Endothelial cell of umbilical vein (primary cell): ENCODE data around the gene EHD2. TPM values are rescaled to one million over a fixed set of nuclear protein-coding genes. Genes with fewer than 3 reads are reported as not detected.

ENCODE experiments used
- BruUV-seq: library from RNA; stranded (reverse); fragments of 400-500 nt; replicated peaks from 2 replicates; lab custom pipeline; 2021; lab: Mats Ljungman, UMichigan
- CTCF ChIA-PET: fragments of 300-600, 350-600 bp; sonication (Branson Sonifier 250); formaldehyde crosslinking; loops from one replicate; lab custom pipeline; 2021; ENCODE audit warnings: antibody characterized with exemption, inconsistent platforms; lab: Charles Lee
- POLR2A ChIA-PET: fragments of 300-600, 350-600 bp; sonication (Branson Sonifier 250); formaldehyde crosslinking; loops from one replicate; lab custom pipeline; 2021; ENCODE audit warnings: antibody characterized with exemption, inconsistent platforms; lab: Charles Lee
- DNase-seq: peaks from one replicate; pipeline ENCODE4 v3.0.0-alpha.2; 2011; ENCODE audit warnings: low read depth, low spot score
- FAIRE-seq: peaks from 2 replicates; lab custom pipeline; 2011; peaks lifted over from hg19 to GRCh38; lab: Jason Lieb, UNC
- H2AFZ ChIP-seq: 2 replicates; pipeline ENCODE4 v1.6.0; 2012; ENCODE audit warnings: low read depth, low read length, control low read depth, inconsistent platforms
- H3K27ac ChIP-seq: 2 replicates; pipeline ENCODE4 v1.5.1; 2011; ENCODE audit warnings: low read depth, mild to moderate bottlenecking, control low read depth, low read length, moderate library complexity; ENCODE audit not compliant: insufficient read depth
- H3K27me3 ChIP-seq, 2 experiments: 2 replicates each; pipeline versions ENCODE4 v1.6.0 to v1.6.1; 2011; ENCODE audit warnings: low read length in 2 of 2, mixed read lengths in 1 of 2; ENCODE audit not compliant: control insufficient read depth in 2 of 2, insufficient read depth in 2 of 2
- H3K36me3 ChIP-seq, 2 experiments: 2 replicates in 1 of 2; 3 replicates in 1 of 2; pipeline ENCODE4 v1.5.1; 2011; ENCODE audit warnings: low read length in 2 of 2, mild to moderate bottlenecking in 1 of 2, moderate library complexity in 1 of 2; ENCODE audit not compliant: control insufficient read depth in 2 of 2, insufficient read depth in 2 of 2; ENCODE audit errors: extremely low read depth in 1 of 2
- H3K4me1 ChIP-seq: 3 replicates; pipeline ENCODE4 v1.5.1; 2011; ENCODE audit warnings: mild to moderate bottlenecking, low read length; ENCODE audit not compliant: control insufficient read depth, insufficient read depth; ENCODE audit errors: extremely low read depth
- H3K4me2 ChIP-seq: 2 replicates; pipeline ENCODE4 v1.6.1; 2011; ENCODE audit warnings: low read length, control low read depth, mixed read lengths; ENCODE audit not compliant: insufficient read depth
- H3K4me3 ChIP-seq, 3 experiments: fragments of 200-600 bp in 1 of 3; sonication (generic), shearing (Covaris generic) in 1 of 3; replicated peaks in 1 of 3; 2 replicates each; pipeline ENCODE4 v1.5.1; 2011 to 2016; ENCODE audit warnings: control low read depth in 3 of 3, low read length in 3 of 3, mild to moderate bottlenecking in 2 of 3, inconsistent platforms in 1 of 3, low read depth in 1 of 3, moderate library complexity in 1 of 3; ENCODE audit not compliant: insufficient read depth in 1 of 3
- H3K79me2 ChIP-seq: 2 replicates; pipeline ENCODE4 v1.6.0; 2012; ENCODE audit warnings: low read length, inconsistent platforms; ENCODE audit not compliant: control insufficient read depth, insufficient read depth
- H3K9ac ChIP-seq: replicated peaks from 2 replicates; pipeline ENCODE3; 2011; ENCODE audit warnings: low read length, control low read depth; ENCODE audit not compliant: insufficient read depth; ENCODE audit errors: extremely low read depth
- H3K9me1 ChIP-seq: replicated peaks from 3 replicates; pipeline ENCODE4 v1.6.0; 2011; ENCODE audit warnings: mild to moderate bottlenecking, low read length; ENCODE audit not compliant: control insufficient read depth, insufficient read depth; ENCODE audit errors: extremely low read depth
- H3K9me3 ChIP-seq: replicated peaks from 2 replicates; pipeline ENCODE4 v1.5.1; 2012; ENCODE audit warnings: low read length, inconsistent platforms; ENCODE audit not compliant: control insufficient read depth, insufficient read depth
- H4K20me1 ChIP-seq: replicated peaks from 2 replicates; pipeline ENCODE3; 2011; ENCODE audit warnings: mild to moderate bottlenecking, low read length; ENCODE audit not compliant: control insufficient read depth, insufficient read depth; ENCODE audit errors: extremely low read depth
- CTCF ChIP-seq, 2 donors: IDR thresholded peaks; 1 replicate in 1 of 2; 2 replicates in 1 of 2; pipeline ENCODE4 v1.5.1; 2011; ENCODE audit warnings: low read length in 2 of 2, mild to moderate bottlenecking in 2 of 2, moderate library complexity in 2 of 2, control low read depth in 1 of 2, inconsistent platforms in 1 of 2, low read depth in 1 of 2; ENCODE audit not compliant: insufficient read depth in 1 of 2; ENCODE audit errors: extremely low read depth in 1 of 2
- EZH2 ChIP-seq: IDR thresholded peaks from 2 replicates; pipeline ENCODE4 v1.6.1; 2012; ENCODE audit warnings: borderline replicate concordance, low read depth, mild to moderate bottlenecking, moderate library complexity, low read length, inconsistent platforms; ENCODE audit not compliant: severe bottlenecking
- FOS ChIP-seq: IDR thresholded peaks from 2 replicates; pipeline ENCODE4 v1.6.1; 2011; ENCODE audit warnings: mild to moderate bottlenecking, low read length, moderate library complexity, borderline replicate concordance; ENCODE audit not compliant: insufficient read depth
- GATA2 ChIP-seq: IDR thresholded peaks from 2 replicates; pipeline ENCODE4 v1.7.0; 2011; ENCODE audit warnings: low read depth, mild to moderate bottlenecking, moderate library complexity, mixed read lengths, low read length; ENCODE audit not compliant: insufficient read length, insufficient read depth
- JUN ChIP-seq: IDR thresholded peaks from 2 replicates; pipeline ENCODE4 v1.6.1; 2011; ENCODE audit warnings: borderline replicate concordance, low read depth; ENCODE audit not compliant: insufficient read length, insufficient read depth
- MAX ChIP-seq: IDR thresholded peaks from 2 replicates; pipeline ENCODE4 v1.6.1; 2011; ENCODE audit not compliant: insufficient read depth, insufficient read length
- MYC ChIP-seq: IDR thresholded peaks from one replicate; pipeline ENCODE4 v1.6.1; 2011; ENCODE audit warnings: mild to moderate bottlenecking, low read depth, low read length
- POLR2A ChIP-seq: IDR thresholded peaks from 2 replicates; pipeline ENCODE4 v1.6.1; 2012; ENCODE audit warnings: low read depth, mild to moderate bottlenecking, control low read depth, low read length
- POLR2AphosphoS5 ChIP-seq: IDR thresholded peaks from 2 replicates; pipeline ENCODE4 v1.6.1; 2012; ENCODE audit warnings: low read depth, mild to moderate bottlenecking, control low read depth, low read length, moderate library complexity; ENCODE audit not compliant: insufficient read depth
- dilution Hi-C: fragments of 300-500 bp; cut with MboI; formaldehyde crosslinking; loops from one replicate; pipeline ENCODE4 v1.15.0; 2019; ENCODE audit warnings: low sequenced_read_pairs; ENCODE audit not compliant: extremely low pct_ligation_motif_present
- intact Hi-C: fragments of 100-400 bp; cut with micrococcal nuclease; formaldehyde crosslinking; loops from one replicate; pipeline ENCODE4 v1.10.0; 2022
- polyA plus RNA-seq, 4 experiments: library from polyadenylated mRNA; depleted of rRNA in 3 of 4; stranded (reverse) in 3 of 4; unstranded in 1 of 4; fragments of >200 nt; gene quantifications; 2 replicates each; pipeline versions ENCODE4 v1.2.1 to v1.2.3, GENCODE V29; 2011 to 2012; ENCODE audit warnings: missing spikeins in 1 of 4
- total RNA-seq: library from RNA; stranded (reverse); gene quantifications from 2 replicates; pipeline ENCODE4 v1.2.3, GENCODE V29; 2021

The EHD2 gene
- total and polyA plus RNA-seq, 2 donors (not counting 3 experiments of a cell fraction or from before 2014, with no cell fraction given), result 110 to 220 TPM

GRCh38 chr19:47765523-47766358, 52.5 kb downstream of the EHD2 start:
- H3K27me3 ChIP-seq, result peaks cover 0 to 2% of the 10 kb centered on the region in 2 experiments
- H2AFZ ChIP-seq, result no peak overlapping the region
- H3K27ac ChIP-seq, result no peak overlapping the region
- peak; percentile 58 for DNase-seq
- peak; percentile 79 to 93 for TF ChIP-seq CTCF (IDR thresholded peaks at IDR 0.05; ENCODE audit: extremely low read depth in 1 of 2, insufficient read depth in 1 of 2, low read depth in 1 of 2, low read length in 2 of 2)
- TF ChIP-seq POLR2A, result no peak
- H3K36me3 ChIP-seq, result no peaks in the 10 kb centered on the region
- peak; percentile 83 for FAIRE-seq
- ChIA-PET POLR2A (interaction anchor here (0.6 to 0.9 kb wide), 2 partner anchors 8 to 28 kb away, joined by 3 read pairs; no protein-coding TSS in a partner anchor), CTCF (interaction anchor here (0.6 to 7.3 kb wide), 22 partner anchors 10 to 104 kb away, joined by 3 to 169 read pairs (median 6); partner anchors contain the start of genes EHD2 and SELENOW)
- intact Hi-C loops (loop anchor here (1.0 kb wide), 2 partner anchors 13 to 23 kb away; partner anchors contain the start of gene SELENOW), dilution Hi-C loops (no loop called here)
- peaks cover 4% of the 10 kb centered on the region for H3K4me1 ChIP-seq
- no TSS peak for BruUV-seq
- H3K9ac ChIP-seq, result no peak overlapping the region
- H4K20me1 ChIP-seq, result no peaks in the 10 kb centered on the region
- no peak overlapping the region for H3K4me3 ChIP-seq
- H3K79me2 ChIP-seq, result no peaks in the 10 kb centered on the region
- H3K9me3 ChIP-seq, result no peaks in the 10 kb centered on the region
- H3K4me2 ChIP-seq, result no peak overlapping the region
- no peaks in the 10 kb centered on the region for H3K9me1 ChIP-seq

- ChIA-PET CTCF (interaction anchor here (0.7 to 7.3 kb wide), 17 partner anchors 10 to 103 kb away, joined by 3 to 169 read pairs (median 6); partner anchors contain the start of genes EHD2 and SELENOW), POLR2A (no interaction called here)
- dilution Hi-C loops (no loop called here), intact Hi-C loops (loop anchor here (1.0 kb wide), 2 partner anchors 12 to 22 kb away; partner anchors contain the start of gene SELENOW)
- Histone ChIP-seq H3K27me3 (peaks cover 0 to 2% of the 10 kb centered on the region in 2 experiments), H3K4me1 (peaks cover 4% of the 10 kb centered on the region), H4K20me1 (no peaks in the 10 kb centered on the region), H3K9me1 (no peaks in the 10 kb centered on the region), H3K4me3 (no peak overlapping the region), H3K79me2 (no peaks in the 10 kb centered on the region), H3K9me3 (no peaks in the 10 kb centered on the region), H2AFZ (no peak overlapping the region), H3K9ac (no peak overlapping the region), H3K36me3 (no peaks in the 10 kb centered on the region), H3K4me2 (no peak overlapping the region), H3K27ac (no peak overlapping the region)
- TF ChIP-seq MAX, result no peak
- no peak for TF ChIP-seq MYC
- no peak for TF ChIP-seq JUN
- TF ChIP-seq POLR2AphosphoS5, result no peak
- TF ChIP-seq FOS, result no peak
- no peak for TF ChIP-seq EZH2
- no peak for TF ChIP-seq POLR2A
- TF ChIP-seq GATA2, result no peak
- TF ChIP-seq CTCF (IDR thresholded peaks at IDR 0.05; ENCODE audit: extremely low read depth in 1 of 2, insufficient read depth in 1 of 2, low read depth in 1 of 2, low read length in 2 of 2), result no peak
- BruUV-seq, result no TSS peak
- FAIRE-seq, result no peak
- no peak for DNase-seq
Measured at GRCh38 chr19:47766359-47766620, 53.1 kb downstream of the EHD2 start.
